IMR-90 (cell line): ENCODE measurements around the gene RTP5. TPM values are rescaled to one million over a fixed set of nuclear protein-coding genes. Genes with fewer than 3 reads are reported as not detected.

Experiments used
- ATAC-seq: fragments of 200-7000 bp; cut with Tn5 transposase; 2 replicates; pipeline ENCODE4 v1.9.1; 2020; ENCODE audit warnings: low read depth, mild to moderate bottlenecking, moderate library complexity
- BruUV-seq: library from RNA; stranded (reverse); fragments of 400-500 nt; replicated peaks from 2 replicates; lab custom pipeline; 2021; lab: Mats Ljungman, UMichigan
- CTCF ChIA-PET: fragments of 300-600 bp; formaldehyde crosslinking; extraction: SDS; loops from one replicate; lab custom pipeline; 2021; ENCODE audit warnings: antibody characterized with exemption; lab: Yijun Ruan, JAX
- POLR2A ChIA-PET: fragments of 300-600 bp; sonication (Branson Sonifier 250); formaldehyde crosslinking; loops from one replicate; lab custom pipeline; 2022; ENCODE audit warnings: antibody characterized with exemption; ENCODE audit not compliant: unreplicated experiment; lab: Charles Lee
- DNase-seq: peaks from one replicate; pipeline ENCODE4 v3.0.0; 2013
- H2AFZ ChIP-seq: replicated peaks from 2 replicates; pipeline ENCODE3; 2013; ENCODE audit warnings: low read length, mild to moderate bottlenecking; ENCODE audit not compliant: poor library complexity
- H2AK5ac ChIP-seq: 2 replicates; pipeline ENCODE4 v1.6.1; 2013; ENCODE audit warnings: low read depth, low read length, inconsistent platforms
- H2AK9ac ChIP-seq: replicated peaks from 2 replicates; pipeline ENCODE3; 2013; ENCODE audit warnings: mild to moderate bottlenecking, low read depth, low read length, moderate library complexity; ENCODE audit not compliant: poor library complexity
- H2BK120ac ChIP-seq: 2 replicates; pipeline ENCODE4 v1.6.1; 2013; ENCODE audit warnings: low read depth, low read length, inconsistent platforms
- H2BK15ac ChIP-seq: 3 replicates; pipeline ENCODE4 v1.6.1; 2013; ENCODE audit warnings: low read depth, low read length, inconsistent platforms
- H2BK20ac ChIP-seq: 2 replicates; pipeline ENCODE4 v1.6.1; 2013; ENCODE audit warnings: low read depth, mild to moderate bottlenecking, inconsistent platforms, low read length, moderate library complexity
- H2BK5ac ChIP-seq: 2 replicates; pipeline ENCODE4 v1.6.1; 2013; ENCODE audit warnings: mild to moderate bottlenecking, low read depth, low read length, inconsistent platforms; ENCODE audit not compliant: poor library complexity, severe bottlenecking
- H3K14ac ChIP-seq: replicated peaks from 2 replicates; pipeline ENCODE4 v1.6.1; 2013; ENCODE audit warnings: low read depth, low read length, inconsistent platforms
- H3K18ac ChIP-seq: 2 replicates; pipeline ENCODE4 v1.6.1; 2013; ENCODE audit warnings: low read depth, low read length, control low read depth
- H3K23ac ChIP-seq: 2 replicates; pipeline ENCODE4 v1.6.1; 2013; ENCODE audit warnings: low read depth, low read length, inconsistent platforms
- H3K27ac ChIP-seq: 2 replicates; pipeline ENCODE4 v1.5.1; 2013; ENCODE audit warnings: mild to moderate bottlenecking, control low read depth, low read length; ENCODE audit not compliant: insufficient read depth
- H3K27me3 ChIP-seq: 2 replicates; pipeline ENCODE4 v1.6.1; 2013; ENCODE audit warnings: low read length; ENCODE audit not compliant: control insufficient read depth, insufficient read depth
- H3K36me3 ChIP-seq: 2 replicates; pipeline ENCODE4 v1.6.1; 2013; ENCODE audit warnings: low read length, mixed read lengths; ENCODE audit not compliant: control insufficient read depth, insufficient read depth
- H3K4ac ChIP-seq: 2 replicates; pipeline ENCODE4 v1.6.1; 2013; ENCODE audit warnings: low read depth, low read length, inconsistent platforms
- H3K4me1 ChIP-seq: 2 replicates; pipeline ENCODE4 v1.6.1; 2013; ENCODE audit warnings: low read length, mixed read lengths; ENCODE audit not compliant: control insufficient read depth, insufficient read depth
- H3K4me2 ChIP-seq: 2 replicates; pipeline ENCODE4 v1.6.1; 2013; ENCODE audit warnings: low read depth, mild to moderate bottlenecking, control low read depth, low read length, moderate library complexity
- H3K4me3 ChIP-seq: 2 replicates; pipeline ENCODE4 v1.5.1; 2013; ENCODE audit warnings: low read depth, mild to moderate bottlenecking, control low read depth, low read length, moderate library complexity; ENCODE audit not compliant: insufficient read depth
- H3K56ac ChIP-seq: 2 replicates; pipeline ENCODE4 v1.6.1; 2013; ENCODE audit warnings: low read length, inconsistent platforms; ENCODE audit not compliant: insufficient read depth; ENCODE audit errors: extremely low read depth
- H3K79me1 ChIP-seq, 2 experiments: 2 replicates each; pipeline ENCODE4 v1.6.1; 2013; ENCODE audit warnings: low read length in 2 of 2, inconsistent platforms in 1 of 2, low read depth in 1 of 2
- H3K9ac ChIP-seq: 2 replicates; pipeline ENCODE4 v1.6.1; 2013; ENCODE audit warnings: low read depth, low read length, control low read depth
- H3K9me1 ChIP-seq: 2 replicates; pipeline ENCODE4 v1.6.1; 2013; ENCODE audit warnings: low read length, inconsistent platforms; ENCODE audit not compliant: insufficient read depth
- H3K9me3 ChIP-seq: 2 replicates; pipeline ENCODE4 v1.6.1; 2013; ENCODE audit warnings: low read length; ENCODE audit not compliant: control insufficient read depth, insufficient read depth
- H4K20me1 ChIP-seq: 2 replicates; pipeline ENCODE4 v1.6.1; 2013; ENCODE audit warnings: low read length, inconsistent platforms; ENCODE audit not compliant: insufficient read depth
- H4K5ac ChIP-seq: 2 replicates; pipeline ENCODE4 v1.6.1; 2013; ENCODE audit warnings: mild to moderate bottlenecking, low read depth, low read length, control low read depth
- H4K8ac ChIP-seq, 2 experiments: 2 replicates each; pipeline ENCODE4 v1.6.1; 2013; ENCODE audit warnings: low read depth in 2 of 2, low read length in 2 of 2, control low read depth in 1 of 2, inconsistent platforms in 1 of 2
- H4K91ac ChIP-seq: 2 replicates; pipeline ENCODE4 v1.6.1; 2013; ENCODE audit warnings: low read depth, low read length, inconsistent platforms; ENCODE audit not compliant: insufficient read depth
- BHLHE40 ChIP-seq: fragments of 150-350 bp; IDR thresholded peaks from 2 replicates; pipeline ENCODE4 v1.6.1; 2016; ENCODE audit warnings: mild to moderate bottlenecking, low read depth, low read length
- CEBPB ChIP-seq: IDR thresholded peaks from 2 replicates; pipeline ENCODE4 v1.6.1; 2012; ENCODE audit warnings: low read depth, low read length, improper control_type of control experiment
- CHD1 ChIP-seq: IDR thresholded peaks from 2 replicates; pipeline ENCODE4 v1.6.1; 2012; ENCODE audit warnings: low read depth, low read length, improper control_type of control experiment
- CTCF ChIP-seq: conservative IDR thresholded peaks from 2 replicates; pipeline ENCODE4 v1.5.1; 2012; ENCODE audit warnings: mild to moderate bottlenecking, low read depth, low read length, improper control_type of control experiment
- FOS ChIP-seq: fragments of 150-350 bp; IDR thresholded peaks from 2 replicates; pipeline ENCODE4 v1.6.1; 2016; ENCODE audit warnings: low read depth, low read length
- MAFK ChIP-seq: IDR thresholded peaks from 2 replicates; pipeline ENCODE4 v1.6.1; 2012; ENCODE audit warnings: low read depth, low read length, improper control_type of control experiment
- MAZ ChIP-seq: IDR thresholded peaks from 2 replicates; pipeline ENCODE4 v1.6.1; 2012; ENCODE audit warnings: low read depth, mild to moderate bottlenecking, low read length, improper control_type of control experiment, moderate library complexity, borderline replicate concordance
- MXI1 ChIP-seq: IDR thresholded peaks from 2 replicates; pipeline ENCODE4 v1.6.1; 2012; ENCODE audit warnings: low read depth, mild to moderate bottlenecking, low read length, moderate library complexity, borderline replicate concordance
- NFE2L2 ChIP-seq: fragments of 150-350 bp; IDR thresholded peaks from 2 replicates; pipeline ENCODE4 v1.6.1; 2016; ENCODE audit warnings: low read depth, mild to moderate bottlenecking, low read length
- POLR2A ChIP-seq: IDR thresholded peaks from 2 replicates; pipeline ENCODE4 v1.6.1; 2012; ENCODE audit warnings: mild to moderate bottlenecking, low read depth, low read length
- RAD21 ChIP-seq: IDR thresholded peaks from 2 replicates; pipeline ENCODE4 v1.6.1; 2012; ENCODE audit warnings: low read length, improper control_type of control experiment
- RCOR1 ChIP-seq: IDR thresholded peaks from 2 replicates; pipeline ENCODE4 v1.6.1; 2012; ENCODE audit warnings: mild to moderate bottlenecking, low read length, improper control_type of control experiment; ENCODE audit not compliant: insufficient replicate concordance
- RFX5 ChIP-seq: IDR thresholded peaks from 2 replicates; pipeline ENCODE4 v1.8.0; 2012; ENCODE audit warnings: low read depth, mild to moderate bottlenecking, low read length, moderate library complexity
- SMC3 ChIP-seq: fragments of 150-350 bp; IDR thresholded peaks from 2 replicates; pipeline ENCODE4 v1.6.1; 2016; ENCODE audit warnings: low read depth, mild to moderate bottlenecking, antibody characterized with exemption, low read length, moderate library complexity
- WGBS, 2 experiments: methylation state at CpG; one replicate each; pipeline versions ENCODE4 v1.1.5 to v1.1.7; 2013; ENCODE audit warnings: missing lambda C conversion rate in 2 of 2; ENCODE audit not compliant: insufficient read length in 1 of 2; ENCODE audit errors: extremely low coverage in 2 of 2; 5-methylcytosine and 5-hydroxymethylcytosine counted together
- dilution Hi-C: fragments of 300-500 bp; cut with HindIII; formaldehyde crosslinking; loops from one replicate; pipeline ENCODE4 v1.14.3; 2018; ENCODE audit warnings: low sequenced_read_pairs; ENCODE audit not compliant: unreplicated experiment
- in situ Hi-C: fragments of 300-500 bp; cut with MboI; formaldehyde crosslinking; loops from 3 replicates; pipeline ENCODE4 v1.14.3; 2019; ENCODE audit warnings: low sequenced_read_pairs, inconsistent platforms, mixed read lengths
- intact Hi-C: fragments of 100-400 bp; cut with micrococcal nuclease; formaldehyde crosslinking; loops from 2 replicates; pipeline ENCODE4 v1.10.0; 2022
- polyA plus RNA-seq, 3 experiments: library from polyadenylated mRNA; depleted of rRNA; stranded (reverse); fragments of >200 nt; gene quantifications; 2 replicates each; pipeline ENCODE4 v1.2.3, GENCODE V29; 2012; ENCODE audit warnings: low replicate concordance in 1 of 3
- total RNA-seq: library from RNA; depleted of rRNA; stranded (reverse); fragments of >200 nt; gene quantifications from 2 replicates; pipeline ENCODE4 v1.2.3, GENCODE V29; 2012
- TF ChIP-seq, protein P1 (sequence below): fragments of 150-350 bp; IDR thresholded peaks from 2 replicates; pipeline ENCODE4 v1.6.1; 2016; ENCODE audit warnings: low read depth, mild to moderate bottlenecking, low read length, moderate library complexity, borderline replicate concordance
- TF ChIP-seq, protein P2 (sequence below): fragments of 150-350 bp; IDR thresholded peaks from 2 replicates; pipeline ENCODE4 v1.6.1; 2017; ENCODE audit warnings: mild to moderate bottlenecking, antibody characterized with exemption, low read length, low read depth

Gene RTP5
- total and polyA plus RNA-seq, 2 of the 4 experiments (the other 2 are of a cell fraction) = not detected

DNA sequence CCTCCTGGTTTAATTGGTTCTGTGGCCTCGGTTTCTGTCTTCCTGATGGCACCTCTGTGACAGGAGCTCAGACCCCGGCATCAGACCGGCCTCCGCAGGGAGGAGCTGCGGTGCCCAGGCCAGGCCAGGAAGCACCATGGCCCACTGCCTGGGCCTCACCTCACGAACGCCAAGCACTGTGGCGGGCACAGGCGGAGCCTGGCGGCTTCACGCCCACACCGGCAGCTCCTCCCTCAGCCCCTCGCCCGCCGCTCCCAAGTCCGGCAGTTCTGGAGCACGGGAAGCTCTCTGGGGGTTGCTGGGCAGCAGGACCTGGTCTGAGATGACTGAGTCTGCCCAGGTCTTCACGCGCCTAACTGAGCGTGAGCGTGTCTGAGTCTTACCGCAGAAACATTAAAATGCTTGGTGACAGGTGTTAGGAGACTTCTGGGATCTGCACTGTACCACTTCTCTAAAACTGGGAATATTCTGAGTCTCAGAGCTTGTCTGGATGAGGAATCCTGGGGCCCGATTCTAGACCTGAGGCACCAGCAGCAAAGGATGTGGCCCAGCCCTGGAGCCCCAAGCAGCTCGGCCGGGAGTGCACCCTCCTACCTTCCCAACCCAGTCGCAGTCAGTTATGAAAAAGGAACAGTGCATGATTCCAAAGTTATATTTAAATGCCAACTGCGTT lies 21.9 kb downstream of the RTP5 start:
- no peaks in the 10 kb centered on the region for H3K36me3 ChIP-seq
- H2BK15ac ChIP-seq = no peak overlapping the region
- no peak overlapping the region for H2AK9ac ChIP-seq
- no peaks in the 10 kb centered on the region for H3K9me1 ChIP-seq
- H3K4me2 ChIP-seq = no peak overlapping the region
- H3K4ac ChIP-seq = no peak overlapping the region
- no peak overlapping the region for H2BK20ac ChIP-seq
- CTCF ChIA-PET = no interaction called here
- H4K20me1 ChIP-seq = no peaks in the 10 kb centered on the region
- dilution Hi-C loops (no loop called here), intact Hi-C loops (no loop called here), in situ Hi-C loops (no loop called here)
- no peak overlapping the region for H3K9ac ChIP-seq
- no peak overlapping the region for H4K8ac ChIP-seq
- no peak overlapping the region for H3K4me3 ChIP-seq
- TF ChIP-seq RFX5 (no peak), NFE2L2 (no peak), BHLHE40 (no peak), RAD21 (no peak), POLR2A (no peak), MAZ (no peak), CHD1 (no peak), FOS (no peak), SMC3 (no peak), CEBPB (no peak), RCOR1 (no peak), MAFK (no peak), MXI1 (no peak), CTCF (no peak)
- TF ChIP-seq, protein P1, sequence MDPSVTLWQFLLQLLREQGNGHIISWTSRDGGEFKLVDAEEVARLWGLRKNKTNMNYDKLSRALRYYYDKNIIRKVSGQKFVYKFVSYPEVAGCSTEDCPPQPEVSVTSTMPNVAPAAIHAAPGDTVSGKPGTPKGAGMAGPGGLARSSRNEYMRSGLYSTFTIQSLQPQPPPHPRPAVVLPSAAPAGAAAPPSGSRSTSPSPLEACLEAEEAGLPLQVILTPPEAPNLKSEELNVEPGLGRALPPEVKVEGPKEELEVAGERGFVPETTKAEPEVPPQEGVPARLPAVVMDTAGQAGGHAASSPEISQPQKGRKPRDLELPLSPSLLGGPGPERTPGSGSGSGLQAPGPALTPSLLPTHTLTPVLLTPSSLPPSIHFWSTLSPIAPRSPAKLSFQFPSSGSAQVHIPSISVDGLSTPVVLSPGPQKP = no peak
- TF ChIP-seq, protein P2, sequence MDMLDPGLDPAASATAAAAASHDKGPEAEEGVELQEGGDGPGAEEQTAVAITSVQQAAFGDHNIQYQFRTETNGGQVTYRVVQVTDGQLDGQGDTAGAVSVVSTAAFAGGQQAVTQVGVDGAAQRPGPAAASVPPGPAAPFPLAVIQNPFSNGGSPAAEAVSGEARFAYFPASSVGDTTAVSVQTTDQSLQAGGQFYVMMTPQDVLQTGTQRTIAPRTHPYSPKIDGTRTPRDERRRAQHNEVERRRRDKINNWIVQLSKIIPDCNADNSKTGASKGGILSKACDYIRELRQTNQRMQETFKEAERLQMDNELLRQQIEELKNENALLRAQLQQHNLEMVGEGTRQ = no peak
- no peak overlapping the region for H3K56ac ChIP-seq
- POLR2A ChIA-PET = no interaction called here
- 87% methylated on average over 12 of the region's 27 CpGs; no CpG with 5 or more reads in 1 of the 2 experiments for WGBS, 2 experiments
- no peak overlapping the region for H2BK120ac ChIP-seq
- H2AFZ ChIP-seq = no peak overlapping the region
- no TSS peak for BruUV-seq
- no peaks in the 10 kb centered on the region for H3K27me3 ChIP-seq
- H3K9me3 ChIP-seq = no peaks in the 10 kb centered on the region; the same call in 1 of the 2 replicates
- no peak overlapping the region for H3K14ac ChIP-seq
- no peak overlapping the region for H3K18ac ChIP-seq
- H4K91ac ChIP-seq = no peak overlapping the region
- no peak overlapping the region for H3K27ac ChIP-seq
- no peaks in the 10 kb centered on the region for H3K79me1 ChIP-seq
- DNase-seq (no peak), ATAC-seq (no peak)
- H3K4me1 ChIP-seq = no peaks in the 10 kb centered on the region
- H2AK5ac ChIP-seq = no peak overlapping the region
- no peak overlapping the region for H3K23ac ChIP-seq
- H2BK5ac ChIP-seq = no peak overlapping the region
- H4K5ac ChIP-seq = no peak overlapping the region
